ENCODE measurements around the gene PIGU. TPM values are rescaled to one million over a fixed set of nuclear protein-coding genes. Genes with fewer than 3 reads are reported as not detected.
"Not testable (repeated sequence)": the region's sequence is repeated elsewhere in the genome, so short reads cannot be mapped to it uniquely, and the experiment has no call there.

The PIGU gene
- total and polyA plus RNA-seq, 2 donors (not counting 3 experiments of a cell fraction or from before 2014, with no cell fraction given): 20.3 to 81.8 TPM

- peak overlapping the region; percentile 48 for H3K4me2 ChIP-seq (ENCODE audit: insufficient read depth, low read length)
- CTCF ChIA-PET: interaction anchor here (1.0 to 3.0 kb wide), 6 partner anchors 22 to 202 kb away, joined by 3 to 54 read pairs (median 4); no protein-coding TSS in a partner anchor
- no peaks in the 10 kb centered on the region for H3K27me3 ChIP-seq (ENCODE audit: control insufficient read depth in 2 of 2, insufficient read depth in 2 of 2, low read length in 2 of 2)
- intact Hi-C loops (cut with micrococcal nuclease) (no loop called here), dilution Hi-C loops (cut with MboI; ENCODE audit: extremely low pct_ligation_motif_present, low sequenced_read_pairs) (no loop called here)
- peak; percentile 54 for DNase-seq (ENCODE audit: low read depth, low spot score)
- H3K9me3 ChIP-seq (replicated peaks; ENCODE audit: control insufficient read depth, insufficient read depth, low read length): no peaks in the 10 kb centered on the region
- peaks cover 16% of the 10 kb centered on the region for H3K4me1 ChIP-seq (ENCODE audit: control insufficient read depth, extremely low read depth, insufficient read depth, low read length)
- H4K20me1 ChIP-seq (replicated peaks; ENCODE audit: control insufficient read depth, extremely low read depth, insufficient read depth, low read length): no peaks in the 10 kb centered on the region
- peaks cover 0 to 4% of the 10 kb centered on the region in 2 experiments for H3K36me3 ChIP-seq (ENCODE audit: control insufficient read depth in 2 of 2, extremely low read depth in 1 of 2, insufficient read depth in 2 of 2, low read length in 2 of 2)
- BruUV-seq (replicated peaks): no TSS peak
- no peak overlapping the region for H2AFZ ChIP-seq (ENCODE audit: low read depth, low read length)
- peak overlapping the region; percentile 84 for H3K9ac ChIP-seq (replicated peaks; ENCODE audit: extremely low read depth, insufficient read depth, low read length)
- H3K9me1 ChIP-seq (replicated peaks; ENCODE audit: control insufficient read depth, extremely low read depth, insufficient read depth, low read length): no peaks in the 10 kb centered on the region
- TF ChIP-seq MYC (IDR thresholded peaks at IDR 0.05; ENCODE audit: low read depth, low read length) (no peak), JUN (IDR thresholded peaks at IDR 0.05; ENCODE audit: borderline replicate concordance, insufficient read depth, insufficient read length, low read depth) (no peak), FOS (IDR thresholded peaks at IDR 0.05; ENCODE audit: borderline replicate concordance, insufficient read depth, low read length) (no peak), EZH2 (IDR thresholded peaks at IDR 0.05; ENCODE audit: borderline replicate concordance, low read depth, low read length, severe bottlenecking) (no peak), MAX (IDR thresholded peaks at IDR 0.05; ENCODE audit: insufficient read depth, insufficient read length) (no peak), POLR2AphosphoS5 (IDR thresholded peaks at IDR 0.05; ENCODE audit: insufficient read depth, low read depth, low read length) (no peak), CTCF (IDR thresholded peaks at IDR 0.05; ENCODE audit: extremely low read depth in 1 of 2, insufficient read depth in 1 of 2, low read depth in 1 of 2, low read length in 2 of 2) (no peak)
- H3K27ac ChIP-seq (ENCODE audit: insufficient read depth, low read depth, low read length): peak overlapping the region; percentile 10
- no peak for FAIRE-seq
- H3K4me3 ChIP-seq (replicated peaks in 1 of 3; ENCODE audit: insufficient read depth in 1 of 3, low read depth in 1 of 3, low read length in 3 of 3): peak overlapping the region; percentile 20 to 92 (median 79)
- peaks cover 35% of the 10 kb centered on the region for H3K79me2 ChIP-seq (ENCODE audit: control insufficient read depth, insufficient read depth, low read length)
- POLR2A ChIA-PET: interaction anchor here (2.5 kb wide), 1 partner anchor 11 kb away, joined by 7 read pairs; no protein-coding TSS in a partner anchor
Measured at GRCh38 chr20:34514897-34515483, 161.9 kb downstream of the PIGU start.

- H3K9me3 ChIP-seq (replicated peaks; ENCODE audit: control insufficient read depth, insufficient read depth, low read length); H3K27ac ChIP-seq (ENCODE audit: insufficient read depth, low read depth, low read length); H3K4me3 ChIP-seq (replicated peaks in 1 of 3; ENCODE audit: insufficient read depth in 1 of 3, low read depth in 1 of 3, low read length in 3 of 3); H3K36me3 ChIP-seq (ENCODE audit: control insufficient read depth in 2 of 2, extremely low read depth in 1 of 2, insufficient read depth in 2 of 2, low read length in 2 of 2); FAIRE-seq; BruUV-seq (replicated peaks); H3K4me2 ChIP-seq (ENCODE audit: insufficient read depth, low read length); H3K27me3 ChIP-seq (ENCODE audit: control insufficient read depth in 2 of 2, insufficient read depth in 2 of 2, low read length in 2 of 2); H3K9ac ChIP-seq (replicated peaks; ENCODE audit: extremely low read depth, insufficient read depth, low read length); intact Hi-C loops (cut with micrococcal nuclease); DNase-seq (ENCODE audit: low read depth, low spot score); POLR2A ChIA-PET; H2AFZ ChIP-seq (ENCODE audit: low read depth, low read length); dilution Hi-C loops (cut with MboI; ENCODE audit: extremely low pct_ligation_motif_present, low sequenced_read_pairs); H4K20me1 ChIP-seq (replicated peaks; ENCODE audit: control insufficient read depth, extremely low read depth, insufficient read depth, low read length); H3K9me1 ChIP-seq (replicated peaks; ENCODE audit: control insufficient read depth, extremely low read depth, insufficient read depth, low read length): not testable (repeated sequence)
- Histone ChIP-seq H3K79me2 (ENCODE audit: control insufficient read depth, insufficient read depth, low read length) (peaks cover 25% of the 10 kb centered on the region), H3K4me1 (ENCODE audit: control insufficient read depth, extremely low read depth, insufficient read depth, low read length) (peaks cover 16% of the 10 kb centered on the region)
- CTCF ChIA-PET: interaction anchor here (1.1 kb wide), 1 partner anchor 202 kb away, joined by 6 read pairs; no protein-coding TSS in a partner anchor
Measured at GRCh38 chr20:34514034-34514433, 162.9 kb downstream of the PIGU start.

All from endothelial cell of umbilical vein (primary cell).